ENCODE measurements around the gene CYP4F2.
"Not testable (repeated sequence)": the region's sequence is repeated elsewhere in the genome, so short reads cannot be mapped to it uniquely, and the experiment has no call there.

The CYP4F2 gene

GRCh38 chr19:15836330-15837220 is 61.3 kb downstream of the CYP4F2 start:
- H3K36me3 ChIP-seq (ENCODE audit: control insufficient read depth, insufficient read depth, low read length) = no peaks in the 10 kb centered on the region
- no peaks in the 10 kb centered on the region for H3K4me1 ChIP-seq (ENCODE audit: control insufficient read depth, insufficient read depth, low read length, poor library complexity, severe bottlenecking)
- H3K27ac ChIP-seq (ENCODE audit: low read depth, low read length, severe bottlenecking) = no peak overlapping the region
- WGBS, 2 experiments (ENCODE audit: insufficient coverage in 2 of 2) = 83 to 85% methylated on average over 47 to 61 of the region's 65 CpGs
- peaks cover 64% of the 10 kb centered on the region for H3K9me3 ChIP-seq (ENCODE audit: control insufficient read depth, low read length)
- H3K4me3 ChIP-seq (ENCODE audit: extremely low read depth, insufficient read depth, low read length, poor library complexity, severe bottlenecking) = no peak overlapping the region

GRCh38 chr19:15835565-15836329 is 62.1 kb downstream of the CYP4F2 start:
- H3K27ac ChIP-seq (ENCODE audit: low read depth, low read length, severe bottlenecking); H3K4me3 ChIP-seq (ENCODE audit: extremely low read depth, insufficient read depth, low read length, poor library complexity, severe bottlenecking); H3K4me1 ChIP-seq (ENCODE audit: control insufficient read depth, insufficient read depth, low read length, poor library complexity, severe bottlenecking); H3K36me3 ChIP-seq (ENCODE audit: control insufficient read depth, insufficient read depth, low read length): not testable (repeated sequence)
- WGBS, 2 experiments (ENCODE audit: insufficient coverage in 2 of 2) = 69 to 76% methylated on average over 5 to 10 of the region's 11 CpGs
- H3K9me3 ChIP-seq (ENCODE audit: control insufficient read depth, low read length) = peaks cover 69% of the 10 kb centered on the region

- peaks cover 72% of the 10 kb centered on the region for H3K9me3 ChIP-seq (ENCODE audit: control insufficient read depth, low read length)
- not testable (repeated sequence) for H3K4me1 ChIP-seq (ENCODE audit: control insufficient read depth, insufficient read depth, low read length, poor library complexity, severe bottlenecking); H3K36me3 ChIP-seq (ENCODE audit: control insufficient read depth, insufficient read depth, low read length); H3K4me3 ChIP-seq (ENCODE audit: extremely low read depth, insufficient read depth, low read length, poor library complexity, severe bottlenecking); H3K27ac ChIP-seq (ENCODE audit: low read depth, low read length, severe bottlenecking)
- WGBS, 2 experiments (ENCODE audit: insufficient coverage in 2 of 2) = 47 to 68% methylated on average over 3 of the region's 3 CpGs
Observed at GRCh38 chr19:15834232-15834631, 63.6 kb downstream of the CYP4F2 start.

GRCh38 chr19:15831626-15832025 is 66.2 kb downstream of the CYP4F2 start:
- peaks cover 70% of the 10 kb centered on the region for H3K9me3 ChIP-seq (ENCODE audit: control insufficient read depth, low read length)
- H3K36me3 ChIP-seq (ENCODE audit: control insufficient read depth, insufficient read depth, low read length) = no peaks in the 10 kb centered on the region
- H3K27ac ChIP-seq (ENCODE audit: low read depth, low read length, severe bottlenecking) = no peak overlapping the region
- H3K4me3 ChIP-seq (ENCODE audit: extremely low read depth, insufficient read depth, low read length, poor library complexity, severe bottlenecking) = no peak overlapping the region
- WGBS, 2 experiments (ENCODE audit: insufficient coverage in 2 of 2) = 70 to 80% methylated on average over 4 to 5 of the region's 5 CpGs
- H3K4me1 ChIP-seq (ENCODE audit: control insufficient read depth, insufficient read depth, low read length, poor library complexity, severe bottlenecking) = no peaks in the 10 kb centered on the region

GRCh38 chr19:15829786-15830185 is 68.1 kb downstream of the CYP4F2 start:
- WGBS, 2 experiments (ENCODE audit: insufficient coverage in 2 of 2) = 72 to 79% methylated on average over 7 to 8 of the region's 8 CpGs
- H3K4me1 ChIP-seq (ENCODE audit: control insufficient read depth, insufficient read depth, low read length, poor library complexity, severe bottlenecking) = no peaks in the 10 kb centered on the region
- no peak overlapping the region for H3K4me3 ChIP-seq (ENCODE audit: extremely low read depth, insufficient read depth, low read length, poor library complexity, severe bottlenecking)
- H3K27ac ChIP-seq (ENCODE audit: low read depth, low read length, severe bottlenecking) = no peak overlapping the region
- peaks cover 57% of the 10 kb centered on the region for H3K9me3 ChIP-seq (ENCODE audit: control insufficient read depth, low read length)
- no peaks in the 10 kb centered on the region for H3K36me3 ChIP-seq (ENCODE audit: control insufficient read depth, insufficient read depth, low read length)

- Histone ChIP-seq H3K9me3 (ENCODE audit: control insufficient read depth, low read length) (peaks cover 57% of the 10 kb centered on the region), H3K4me1 (ENCODE audit: control insufficient read depth, insufficient read depth, low read length, poor library complexity, severe bottlenecking) (no peaks in the 10 kb centered on the region), H3K27ac (ENCODE audit: low read depth, low read length, severe bottlenecking) (no peak overlapping the region), H3K36me3 (ENCODE audit: control insufficient read depth, insufficient read depth, low read length) (no peaks in the 10 kb centered on the region), H3K4me3 (ENCODE audit: extremely low read depth, insufficient read depth, low read length, poor library complexity, severe bottlenecking) (no peak overlapping the region)
- 74 to 82% methylated on average over 10 of the region's 10 CpGs for WGBS, 2 experiments (ENCODE audit: insufficient coverage in 2 of 2)
Observed at GRCh38 chr19:15829306-15829698, 68.6 kb downstream of the CYP4F2 start.

GRCh38 chr19:15828611-15829305 is 69.1 kb downstream of the CYP4F2 start:
- 63 to 64% methylated on average over 12 to 13 of the region's 13 CpGs for WGBS, 2 experiments (ENCODE audit: insufficient coverage in 2 of 2)
- H3K27ac ChIP-seq (ENCODE audit: low read depth, low read length, severe bottlenecking); H3K4me1 ChIP-seq (ENCODE audit: control insufficient read depth, insufficient read depth, low read length, poor library complexity, severe bottlenecking); H3K4me3 ChIP-seq (ENCODE audit: extremely low read depth, insufficient read depth, low read length, poor library complexity, severe bottlenecking); H3K36me3 ChIP-seq (ENCODE audit: control insufficient read depth, insufficient read depth, low read length): not testable (repeated sequence)
- H3K9me3 ChIP-seq (ENCODE audit: control insufficient read depth, low read length) = peaks cover 57% of the 10 kb centered on the region

- Histone ChIP-seq H3K27ac (ENCODE audit: low read depth, low read length, severe bottlenecking) (no peak overlapping the region), H3K4me1 (ENCODE audit: control insufficient read depth, insufficient read depth, low read length, poor library complexity, severe bottlenecking) (no peaks in the 10 kb centered on the region), H3K4me3 (ENCODE audit: extremely low read depth, insufficient read depth, low read length, poor library complexity, severe bottlenecking) (no peak overlapping the region), H3K36me3 (ENCODE audit: control insufficient read depth, insufficient read depth, low read length) (no peaks in the 10 kb centered on the region), H3K9me3 (ENCODE audit: control insufficient read depth, low read length) (peaks cover 57% of the 10 kb centered on the region)
- 85 to 89% methylated on average over 7 of the region's 7 CpGs for WGBS, 2 experiments (ENCODE audit: insufficient coverage in 2 of 2)
Observed at GRCh38 chr19:15828121-15828610, 69.7 kb downstream of the CYP4F2 start.
